Uterus (tissue), 4 donors: ENCODE measurements around the gene ETHE1. TPM values are rescaled to one million over a fixed set of nuclear protein-coding genes. Genes with fewer than 3 reads are reported as not detected.

Experiments
- DNase-seq, 2 donors: peaks; one replicate each; pipeline ENCODE4 v3.0.0-alpha.2; 2019 to 2020
- H3K27ac ChIP-seq, 2 donors: fragments of 200-600 bp; sonication (generic); 1 replicate in 1 of 2; 2 replicates in 1 of 2; pipeline ENCODE4 v1.5.1; 2016 to 2018
- H3K27me3 ChIP-seq, 2 donors: fragments of 200-600 bp; sonication (generic); one replicate each; pipeline ENCODE4 v1.5.1; 2018 to 2019; ENCODE audit warnings: control low read depth in 1 of 2
- H3K36me3 ChIP-seq, 2 donors: fragments of 200-600 bp; sonication (generic); one replicate each; pipeline ENCODE4 v1.5.1; 2019; ENCODE audit warnings: control low read depth in 1 of 2
- H3K4me1 ChIP-seq, 2 donors: fragments of 200-600 bp; sonication (generic); one replicate each; pipeline ENCODE4 v1.5.1; 2018 to 2019; ENCODE audit warnings: control low read depth in 1 of 2
- H3K4me3 ChIP-seq, 2 donors: fragments of 200-600 bp; sonication (generic); 1 replicate in 1 of 2; 2 replicates in 1 of 2; pipeline ENCODE4 v1.5.1; 2018 to 2019; ENCODE audit warnings: mild to moderate bottlenecking in 1 of 2
- H3K9me3 ChIP-seq, 2 donors: fragments of 200-600 bp; sonication (generic); one replicate each; pipeline ENCODE4 v1.5.1; 2019; ENCODE audit warnings: control low read depth in 1 of 2
- CTCF ChIP-seq, 4 experiments: fragments of 200-600 bp in 2 of 4; fragments of 450-650 bp in 2 of 4; sonication (generic) in 2 of 4; IDR thresholded peaks; one replicate each; pipeline ENCODE4 v1.5.1; 2016 to 2019; ENCODE audit warnings: antibody characterized with exemption in 4 of 4, mild to moderate bottlenecking in 2 of 4, moderate library complexity in 1 of 4
- POLR2A ChIP-seq, 2 donors: fragments of 450-650 bp; IDR thresholded peaks; one replicate each; pipeline ENCODE4 v1.6.1; 2016; ENCODE audit warnings: antibody characterized with exemption in 2 of 2, mild to moderate bottlenecking in 1 of 2, moderate library complexity in 1 of 2
- intact Hi-C: fragments of 100-400 bp; cut with DNase I; formaldehyde crosslinking; loops from one replicate; pipeline ENCODE4 v1.15.1; 2023; ENCODE audit warnings: low total_unique reads
- total RNA-seq, 4 donors: library from RNA; depleted of rRNA in 3 of 4; stranded (reverse); fragments of >200 nt in 3 of 4; gene quantifications; one replicate each; pipeline versions ENCODE4 v1.1.0 to v1.2.4, GENCODE V29; 2014 to 2023
- donor health status: DM: yes; HTN: yes; CAD: no.

The ETHE1 gene
- total RNA-seq, 4 donors from 2014 or later, result 0.77 to 29.0 (median 12.5) TPM

GRCh38 chr19:43554317-43554895 is 27.4 kb upstream of the ETHE1 start:
- intact Hi-C loops, result no loop called here
- H3K27me3 ChIP-seq, result no peaks in the 10 kb centered on the region
- H3K4me3 ChIP-seq, result no peak overlapping the region
- no peak overlapping the region for H3K27ac ChIP-seq
- no peak for DNase-seq
- H3K4me1 ChIP-seq, result no peaks in the 10 kb centered on the region
- no peaks in the 10 kb centered on the region for H3K9me3 ChIP-seq
- TF ChIP-seq POLR2A (IDR thresholded peaks at IDR 0.05) (no peak), CTCF (IDR thresholded peaks at IDR 0.05) (no peak)
- H3K36me3 ChIP-seq, result no peaks in the 10 kb centered on the region

- no peak overlapping the region for H3K27ac ChIP-seq
- H3K27me3 ChIP-seq, result no peaks in the 10 kb centered on the region
- no peak overlapping the region for H3K4me3 ChIP-seq
- no peak for TF ChIP-seq CTCF (IDR thresholded peaks at IDR 0.05)
- TF ChIP-seq POLR2A (IDR thresholded peaks at IDR 0.05), result no peak
- intact Hi-C loops, result no loop called here
- DNase-seq, result no peak
- H3K4me1 ChIP-seq, result no peaks in the 10 kb centered on the region
- H3K9me3 ChIP-seq, result no peaks in the 10 kb centered on the region
- H3K36me3 ChIP-seq, result no peaks in the 10 kb centered on the region
These were observed 26.7 kb upstream of the ETHE1 start for GRCh38 chr19:43553656-43554055.

- no peak overlapping the region for H3K27ac ChIP-seq
- no peaks in the 10 kb centered on the region for H3K4me1 ChIP-seq
- no peaks in the 10 kb centered on the region for H3K36me3 ChIP-seq
- H3K4me3 ChIP-seq, result no peak overlapping the region
- intact Hi-C loops, result no loop called here
- DNase-seq, result no peak
- no peaks in the 10 kb centered on the region for H3K9me3 ChIP-seq
- TF ChIP-seq POLR2A (IDR thresholded peaks at IDR 0.05) (no peak), CTCF (IDR thresholded peaks at IDR 0.05) (no peak)
- H3K27me3 ChIP-seq, result no peaks in the 10 kb centered on the region
These were observed 25.6 kb upstream of the ETHE1 start for GRCh38 chr19:43552616-43553015.

GRCh38 chr19:43552198-43552450 is 25.1 kb upstream of the ETHE1 start:
- no peaks in the 10 kb centered on the region for H3K27me3 ChIP-seq
- no peak for DNase-seq
- intact Hi-C loops, result no loop called here
- no peaks in the 10 kb centered on the region for H3K36me3 ChIP-seq
- no peak overlapping the region for H3K27ac ChIP-seq
- TF ChIP-seq CTCF (IDR thresholded peaks at IDR 0.05) (no peak), POLR2A (IDR thresholded peaks at IDR 0.05) (no peak)
- H3K9me3 ChIP-seq, result no peaks in the 10 kb centered on the region
- H3K4me3 ChIP-seq, result no peak overlapping the region
- no peaks in the 10 kb centered on the region for H3K4me1 ChIP-seq

GRCh38 chr19:43551399-43552197 is 24.6 kb upstream of the ETHE1 start:
- Histone ChIP-seq H3K27ac (no peak overlapping the region), H3K36me3 (no peaks in the 10 kb centered on the region), H3K4me3 (no peak overlapping the region), H3K4me1 (no peaks in the 10 kb centered on the region), H3K27me3 (no peaks in the 10 kb centered on the region), H3K9me3 (no peaks in the 10 kb centered on the region)
- intact Hi-C loops, result no loop called here
- no peak for TF ChIP-seq CTCF (IDR thresholded peaks at IDR 0.05)
- TF ChIP-seq POLR2A (IDR thresholded peaks at IDR 0.05), result no peak
- no peak for DNase-seq
